ENCODE measurements around the gene CYLD. TPM values are rescaled to one million over a fixed set of nuclear protein-coding genes. Genes with fewer than 3 reads are reported as not detected.

The CYLD gene
- total and polyA plus RNA-seq, 4 experiments from 2014 or later = 206 to 299 (median 274) TPM

GRCh38 chr16:50809561-50809960, 67.7 kb downstream of the CYLD start:
- H3K4me3 ChIP-seq (ENCODE audit: low read length in 2 of 2) = no peak overlapping the region
- H3K36me3 Mint-ChIP-seq = no peaks in the 10 kb centered on the region
- peak overlapping the region in 2 of 7 donors; percentile 23 to 37 for H3K27ac Mint-ChIP-seq
- ChIA-PET POLR2A (ENCODE audit: partially characterized antibody) (interaction anchor here (0.9 kb wide), 1 partner anchor 144 kb away, joined by 3 read pairs; no protein-coding TSS in a partner anchor), CTCF (ENCODE audit: partially characterized antibody) (interaction anchor here (0.7 to 13.4 kb wide), 3 partner anchors 15 to 140 kb away, joined by 3 to 458 read pairs (median 3); partner anchors contain the start of gene SNX20)
- H3K27me3 Mint-ChIP-seq = peaks cover 0 to 2% of the 10 kb centered on the region in 2 donors
- no peaks in the 10 kb centered on the region for H3K9me3 Mint-ChIP-seq
- H3K36me3 ChIP-seq (ENCODE audit: insufficient read depth, low read length) = no peaks in the 10 kb centered on the region
- H3K9me3 ChIP-seq (ENCODE audit: control insufficient read depth in 1 of 2, low read length in 2 of 2) = no peaks in the 10 kb centered on the region
- H3K4me1 ChIP-seq (ENCODE audit: insufficient read depth, low read length) = peaks cover 8% of the 10 kb centered on the region
- no peaks in the 10 kb centered on the region for H3K27me3 ChIP-seq (ENCODE audit: insufficient read depth, low read length)
- H3K4me3 Mint-ChIP-seq = peak overlapping the region in 1 of 8 donors; percentile 58
- peaks cover 10 to 12% (median 12%) of the 10 kb centered on the region in 4 donors for H3K4me1 Mint-ChIP-seq
- intact Hi-C loops (cut with micrococcal nuclease) = loop anchor here (10.0 kb wide), 1 partner anchor 955 kb away; the partner anchor contains the start of gene ZNF423
- DNase-seq = no peak
- H3K27ac ChIP-seq (ENCODE audit: low read depth, low read length) = no peak overlapping the region

- Histone ChIP-seq H3K27ac (ENCODE audit: low read depth, low read length) (no peak overlapping the region), H3K9me3 (ENCODE audit: control insufficient read depth in 1 of 2, low read length in 2 of 2) (no peaks in the 10 kb centered on the region), H3K27me3 (ENCODE audit: insufficient read depth, low read length) (no peaks in the 10 kb centered on the region), H3K4me1 (ENCODE audit: insufficient read depth, low read length) (peaks cover 8% of the 10 kb centered on the region), H3K4me3 (ENCODE audit: low read length in 2 of 2) (no peak overlapping the region), H3K36me3 (ENCODE audit: insufficient read depth, low read length) (no peaks in the 10 kb centered on the region)
- Mint-ChIP-seq H3K9me3 (no peaks in the 10 kb centered on the region), H3K36me3 (no peaks in the 10 kb centered on the region), H3K4me1 (peaks cover 10 to 12% (median 12%) of the 10 kb centered on the region in 4 donors), H3K27me3 (peaks cover 0 to 2% of the 10 kb centered on the region in 2 donors), H3K27ac (peak overlapping the region in 2 of 7 donors; percentile 24 to 29), H3K4me3 (no peak overlapping the region)
- intact Hi-C loops (cut with micrococcal nuclease) = no loop called here
- DNase-seq = no peak
- ChIA-PET CTCF (ENCODE audit: partially characterized antibody) (interaction anchor here (0.7 to 13.4 kb wide), 2 partner anchors 16 to 140 kb away, joined by 3 to 458 read pairs; partner anchors contain the start of gene SNX20), POLR2A (ENCODE audit: partially characterized antibody) (interaction anchor here (0.9 kb wide), 1 partner anchor 145 kb away, joined by 3 read pairs; no protein-coding TSS in a partner anchor)
These were observed 68.5 kb downstream of the CYLD start for GRCh38 chr16:50810241-50810965.

GRCh38 chr16:50812046-50812445, 70.2 kb downstream of the CYLD start:
- Mint-ChIP-seq H3K27ac (no peak overlapping the region), H3K4me1 (no peaks in the 10 kb centered on the region), H3K9me3 (peaks cover 0 to 2% (median 0%) of the 10 kb centered on the region in 8 donors), H3K36me3 (no peaks in the 10 kb centered on the region), H3K4me3 (no peak overlapping the region), H3K27me3 (peaks cover 0 to 2% of the 10 kb centered on the region in 2 donors)
- Histone ChIP-seq H3K4me1 (ENCODE audit: insufficient read depth, low read length) (no peaks in the 10 kb centered on the region), H3K27ac (ENCODE audit: low read depth, low read length) (no peak overlapping the region), H3K9me3 (ENCODE audit: control insufficient read depth in 1 of 2, low read length in 2 of 2) (no peaks in the 10 kb centered on the region), H3K36me3 (ENCODE audit: insufficient read depth, low read length) (no peaks in the 10 kb centered on the region), H3K4me3 (ENCODE audit: low read length in 2 of 2) (no peak overlapping the region), H3K27me3 (ENCODE audit: insufficient read depth, low read length) (no peaks in the 10 kb centered on the region)
- ChIA-PET CTCF (ENCODE audit: partially characterized antibody) (interaction anchor here (13.4 kb wide), 1 partner anchor 142 kb away, joined by 458 read pairs; the partner anchor contains the start of gene SNX20), POLR2A (ENCODE audit: partially characterized antibody) (no interaction called here)
- intact Hi-C loops (cut with micrococcal nuclease) = no loop called here
- DNase-seq = no peak

GRCh38 chr16:50812876-50813466, 71.1 kb downstream of the CYLD start:
- Mint-ChIP-seq H3K4me3 (no peak overlapping the region), H3K9me3 (peaks cover 0 to 2% (median 0%) of the 10 kb centered on the region in 8 donors), H3K36me3 (no peaks in the 10 kb centered on the region), H3K27ac (no peak overlapping the region), H3K27me3 (peaks cover 0 to 2% of the 10 kb centered on the region in 2 donors), H3K4me1 (no peaks in the 10 kb centered on the region)
- CTCF ChIA-PET (ENCODE audit: partially characterized antibody) = interaction anchor here (13.4 kb wide), 1 partner anchor 143 kb away, joined by 458 read pairs; the partner anchor contains the start of gene SNX20
- H3K27me3 ChIP-seq (ENCODE audit: insufficient read depth, low read length) = no peaks in the 10 kb centered on the region
- no peak overlapping the region for H3K27ac ChIP-seq (ENCODE audit: low read depth, low read length)
- DNase-seq = no peak
- no peaks in the 10 kb centered on the region for H3K9me3 ChIP-seq (ENCODE audit: control insufficient read depth in 1 of 2, low read length in 2 of 2)
- no peak overlapping the region for H3K4me3 ChIP-seq (ENCODE audit: low read length in 2 of 2)
- intact Hi-C loops (cut with micrococcal nuclease) = no loop called here
- POLR2A ChIA-PET (ENCODE audit: partially characterized antibody) = no interaction called here
- H3K36me3 ChIP-seq (ENCODE audit: insufficient read depth, low read length) = no peaks in the 10 kb centered on the region
- no peaks in the 10 kb centered on the region for H3K4me1 ChIP-seq (ENCODE audit: insufficient read depth, low read length)

GRCh38 chr16:50814052-50814451, 72.2 kb downstream of the CYLD start:
- Histone ChIP-seq H3K9me3 (ENCODE audit: control insufficient read depth in 1 of 2, low read length in 2 of 2) (no peaks in the 10 kb centered on the region), H3K4me3 (ENCODE audit: low read length in 2 of 2) (no peak overlapping the region), H3K27ac (ENCODE audit: low read depth, low read length) (no peak overlapping the region), H3K4me1 (ENCODE audit: insufficient read depth, low read length) (no peaks in the 10 kb centered on the region), H3K27me3 (ENCODE audit: insufficient read depth, low read length) (no peaks in the 10 kb centered on the region), H3K36me3 (ENCODE audit: insufficient read depth, low read length) (no peaks in the 10 kb centered on the region)
- ChIA-PET CTCF (ENCODE audit: partially characterized antibody) (interaction anchor here (1.5 to 13.4 kb wide), 3 partner anchors 8 to 147 kb away, joined by 3 to 458 read pairs (median 17); partner anchors contain the start of gene SNX20), POLR2A (ENCODE audit: partially characterized antibody) (no interaction called here)
- no peak for DNase-seq
- intact Hi-C loops (cut with micrococcal nuclease) = no loop called here
- Mint-ChIP-seq H3K9me3 (peaks cover 0 to 2% (median 0%) of the 10 kb centered on the region in 8 donors), H3K4me1 (no peaks in the 10 kb centered on the region), H3K27ac (no peak overlapping the region), H3K27me3 (peaks cover 0 to 2% of the 10 kb centered on the region in 2 donors), H3K36me3 (no peaks in the 10 kb centered on the region), H3K4me3 (no peak overlapping the region)

- H3K27me3 ChIP-seq (ENCODE audit: insufficient read depth, low read length) = no peaks in the 10 kb centered on the region
- no peaks in the 10 kb centered on the region for H3K36me3 ChIP-seq (ENCODE audit: insufficient read depth, low read length)
- DNase-seq = no peak
- H3K27ac Mint-ChIP-seq = no peak overlapping the region
- ChIA-PET POLR2A (ENCODE audit: partially characterized antibody) (no interaction called here), CTCF (ENCODE audit: partially characterized antibody) (interaction anchor here (1.5 to 2.3 kb wide), 2 partner anchors 9 to 148 kb away, joined by 3 to 17 read pairs; no protein-coding TSS in a partner anchor)
- H3K36me3 Mint-ChIP-seq = no peaks in the 10 kb centered on the region
- H3K4me1 Mint-ChIP-seq = no peaks in the 10 kb centered on the region
- no peak overlapping the region for H3K4me3 Mint-ChIP-seq
- no peak overlapping the region for H3K4me3 ChIP-seq (ENCODE audit: low read length in 2 of 2)
- H3K4me1 ChIP-seq (ENCODE audit: insufficient read depth, low read length) = no peaks in the 10 kb centered on the region
- peaks cover 0 to 2% (median 0%) of the 10 kb centered on the region in 8 donors for H3K9me3 Mint-ChIP-seq
- intact Hi-C loops (cut with micrococcal nuclease) = no loop called here
- H3K27me3 Mint-ChIP-seq = peaks cover 0 to 2% of the 10 kb centered on the region in 2 donors
- H3K9me3 ChIP-seq (ENCODE audit: control insufficient read depth in 1 of 2, low read length in 2 of 2) = no peaks in the 10 kb centered on the region
- H3K27ac ChIP-seq (ENCODE audit: low read depth, low read length) = no peak overlapping the region
These were observed 72.7 kb downstream of the CYLD start for GRCh38 chr16:50814541-50814940.

GRCh38 chr16:50815382-50815781, 73.5 kb downstream of the CYLD start:
- H3K4me1 ChIP-seq (ENCODE audit: insufficient read depth, low read length) = no peaks in the 10 kb centered on the region
- CTCF ChIA-PET (ENCODE audit: partially characterized antibody) = interaction anchor here (1.5 to 2.3 kb wide), 2 partner anchors 10 to 148 kb away, joined by 3 to 17 read pairs; no protein-coding TSS in a partner anchor
- DNase-seq = no peak
- no peak overlapping the region for H3K27ac ChIP-seq (ENCODE audit: low read depth, low read length)
- no peaks in the 10 kb centered on the region for H3K27me3 ChIP-seq (ENCODE audit: insufficient read depth, low read length)
- Mint-ChIP-seq H3K4me3 (no peak overlapping the region), H3K27ac (no peak overlapping the region), H3K9me3 (peaks cover 0 to 2% (median 0%) of the 10 kb centered on the region in 8 donors), H3K27me3 (peaks cover 0 to 2% of the 10 kb centered on the region in 2 donors), H3K36me3 (no peaks in the 10 kb centered on the region), H3K4me1 (no peaks in the 10 kb centered on the region)
- intact Hi-C loops (cut with micrococcal nuclease) = no loop called here
- POLR2A ChIA-PET (ENCODE audit: partially characterized antibody) = no interaction called here
- no peaks in the 10 kb centered on the region for H3K9me3 ChIP-seq (ENCODE audit: control insufficient read depth in 1 of 2, low read length in 2 of 2)
- no peak overlapping the region for H3K4me3 ChIP-seq (ENCODE audit: low read length in 2 of 2)
- H3K36me3 ChIP-seq (ENCODE audit: insufficient read depth, low read length) = no peaks in the 10 kb centered on the region
